Progenitor cell of endocrine pancreas (in vitro differentiated cells): ENCODE measurements around the gene CFAP221. TPM values are rescaled to one million over a fixed set of nuclear protein-coding genes. Genes with fewer than 3 reads are reported as not detected.

Experiments
- DNase-seq: peaks from one replicate; pipeline ENCODE4 v3.0.0; 2021; ENCODE audit warnings: low spot score; ENCODE audit not compliant: unreplicated experiment
- H3K27ac Mint-ChIP-seq: 2 replicates; pipeline ENCODE4 v1.8.0; 2021; ENCODE audit warnings: mild to moderate bottlenecking, moderate library complexity, mixed read lengths
- H3K27me3 Mint-ChIP-seq: 2 replicates; pipeline ENCODE4 v1.8.0; 2021; ENCODE audit warnings: mixed read lengths
- H3K36me3 Mint-ChIP-seq: 2 replicates; pipeline ENCODE4 v1.8.0; 2022; ENCODE audit warnings: mixed read lengths; ENCODE audit not compliant: insufficient read depth
- H3K4me1 Mint-ChIP-seq: 2 replicates; pipeline ENCODE4 v1.8.0; 2021; ENCODE audit warnings: low read depth, mixed read lengths
- H3K4me3 Mint-ChIP-seq: 2 replicates; pipeline ENCODE4 v1.8.0; 2021; ENCODE audit warnings: low read depth, mild to moderate bottlenecking, moderate library complexity, mixed read lengths
- H3K9me3 Mint-ChIP-seq: 2 replicates; pipeline ENCODE4 v1.8.0; 2021; ENCODE audit warnings: low read depth, mixed read lengths
- total RNA-seq: library from RNA; stranded (reverse); gene quantifications from 2 replicates; pipeline ENCODE4 v1.2.1, GENCODE V29; 2021
- TF ChIP-seq, protein P1 (sequence below): fragments of 200-600 bp; sonication (generic); IDR thresholded peaks from one replicate; pipeline ENCODE4 v1.5.0; 2021; ENCODE audit warnings: antibody characterized with exemption, mild to moderate bottlenecking; ENCODE audit not compliant: unreplicated experiment

Gene CFAP221
- total RNA-seq, 1 donor from 2014 or later, result 33.0 TPM

- TF ChIP-seq, protein P1, sequence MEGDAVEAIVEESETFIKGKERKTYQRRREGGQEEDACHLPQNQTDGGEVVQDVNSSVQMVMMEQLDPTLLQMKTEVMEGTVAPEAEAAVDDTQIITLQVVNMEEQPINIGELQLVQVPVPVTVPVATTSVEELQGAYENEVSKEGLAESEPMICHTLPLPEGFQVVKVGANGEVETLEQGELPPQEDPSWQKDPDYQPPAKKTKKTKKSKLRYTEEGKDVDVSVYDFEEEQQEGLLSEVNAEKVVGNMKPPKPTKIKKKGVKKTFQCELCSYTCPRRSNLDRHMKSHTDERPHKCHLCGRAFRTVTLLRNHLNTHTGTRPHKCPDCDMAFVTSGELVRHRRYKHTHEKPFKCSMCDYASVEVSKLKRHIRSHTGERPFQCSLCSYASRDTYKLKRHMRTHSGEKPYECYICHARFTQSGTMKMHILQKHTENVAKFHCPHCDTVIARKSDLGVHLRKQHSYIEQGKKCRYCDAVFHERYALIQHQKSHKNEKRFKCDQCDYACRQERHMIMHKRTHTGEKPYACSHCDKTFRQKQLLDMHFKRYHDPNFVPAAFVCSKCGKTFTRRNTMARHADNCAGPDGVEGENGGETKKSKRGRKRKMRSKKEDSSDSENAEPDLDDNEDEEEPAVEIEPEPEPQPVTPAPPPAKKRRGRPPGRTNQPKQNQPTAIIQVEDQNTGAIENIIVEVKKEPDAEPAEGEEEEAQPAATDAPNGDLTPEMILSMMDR, result no peak
- H3K27me3 Mint-ChIP-seq, result peaks cover 6% of the 10 kb centered on the region
- H3K9me3 Mint-ChIP-seq, result no peaks in the 10 kb centered on the region
- DNase-seq, result no peak
- H3K4me1 Mint-ChIP-seq, result peaks cover 3% of the 10 kb centered on the region
- H3K27ac Mint-ChIP-seq, result no peak overlapping the region
- H3K4me3 Mint-ChIP-seq, result no peak overlapping the region
- H3K36me3 Mint-ChIP-seq, result peaks cover 2% of the 10 kb centered on the region
These were observed 162.0 kb downstream of the CFAP221 start for GRCh38 chr2:119706221-119706620.

Other genes with a start within 250 kb of the CFAP221 start
- 8.4 and 10.9 TPM in 2 replicates for gene C2orf76, start 177.6 kb upstream of the CFAP221 start, total RNA-seq
- 144 and 156 TPM in 2 replicates for gene DBI, start 177.5 kb upstream of the CFAP221 start, total RNA-seq
- 17.4 and 18.9 TPM in 2 replicates for gene TMEM37, start 112.6 kb upstream of the CFAP221 start, total RNA-seq
- gene SCTR, start 20.0 kb upstream of the CFAP221 start, total RNA-seq, result 33.1 and 34.9 TPM in 2 replicates
- gene TMEM177, start 134.8 kb downstream of the CFAP221 start, total RNA-seq, result 22.5 and 23.1 TPM in 2 replicates
- gene PTPN4, start 215.5 kb downstream of the CFAP221 start, total RNA-seq, result 54.2 and 59.1 TPM in 2 replicates